Activated gamma-delta T cell treated with anti-CD3 and anti-CD28 coated beads, Interleukin-2, amount 50 U/mL, for 16 hours (primary cell): ENCODE measurements around the gene FN3K.

Experiments used
- DNase-seq: peaks from one replicate; pipeline ENCODE4 v3.0.0-alpha.2; 2020; ENCODE audit warnings: low read depth

The FN3K gene

DNA sequence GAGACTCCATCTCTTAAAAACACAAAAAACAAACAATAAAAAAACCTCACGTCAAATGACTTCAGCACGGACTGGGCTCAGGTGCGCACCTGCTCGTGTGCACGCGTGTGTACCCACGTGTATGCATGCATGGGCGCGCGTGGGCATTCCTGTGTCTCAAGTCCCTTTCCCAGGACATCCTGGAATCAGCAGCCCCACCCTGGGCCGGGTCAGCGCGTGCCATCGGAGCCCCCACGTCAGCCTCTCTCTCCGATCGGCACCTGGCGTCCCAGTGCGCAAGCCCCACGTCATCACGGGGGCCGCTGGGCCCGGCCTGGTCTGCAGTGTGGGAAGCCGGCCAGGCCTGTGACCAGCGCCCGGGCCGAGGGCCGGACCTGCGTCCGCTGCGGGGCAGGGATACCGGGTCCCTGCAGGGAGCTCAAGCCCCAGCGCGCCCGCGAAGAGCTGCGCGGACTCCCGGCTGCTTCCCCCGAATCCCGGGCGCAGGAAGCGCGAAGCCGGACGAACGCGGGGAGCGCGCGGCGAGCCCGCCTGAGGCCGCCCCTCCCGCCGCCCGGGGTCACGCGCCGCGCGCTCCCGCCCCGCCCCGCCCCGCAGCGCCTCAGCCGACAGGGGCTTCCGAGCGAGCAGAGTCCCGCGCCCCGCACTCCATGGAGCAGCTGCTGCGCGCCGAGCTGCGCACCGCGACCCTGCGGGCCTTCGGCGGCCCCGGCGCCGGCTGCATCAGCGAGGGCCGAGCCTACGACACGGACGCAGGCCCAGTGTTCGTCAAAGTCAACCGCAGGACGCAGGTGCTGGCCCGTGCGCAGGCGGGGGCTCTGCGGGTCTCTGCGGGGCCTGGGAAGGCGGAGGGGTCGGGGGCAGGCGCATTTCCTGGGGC is at the start of gene FN3K:
FN3K (plus strand) TSS at position 629 of the 880 bp plus-strand sequence; CDS start at position 651, 22 bp downstream.
- DNase-seq: no peak

- no peak for DNase-seq
Measured at GRCh38 chr17:82686366-82687324, 48.8 kb upstream of the FN3K start.

DNA sequence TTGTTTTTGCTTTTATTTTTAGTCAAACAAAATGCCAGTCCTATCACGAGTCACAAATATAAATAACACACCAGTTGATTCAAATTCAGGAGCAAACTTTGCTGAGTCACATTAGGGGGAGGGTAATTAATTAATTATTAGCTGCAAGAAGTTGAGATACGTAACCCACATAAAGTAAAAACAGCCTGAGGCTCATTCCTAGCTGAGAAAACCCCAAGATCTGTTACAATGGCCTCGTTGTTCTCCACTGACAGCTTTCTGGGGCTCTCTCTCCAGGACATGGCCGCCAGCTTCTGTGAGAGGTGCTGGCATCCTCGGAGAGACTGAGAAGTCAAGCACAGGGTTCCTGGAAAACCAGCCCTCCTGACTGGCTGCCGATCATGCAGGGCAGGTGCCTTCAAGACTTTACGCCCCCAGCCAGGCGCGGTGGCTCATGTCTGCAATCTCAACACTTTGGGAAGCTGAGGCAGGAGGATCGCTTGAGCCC is 48.0 kb upstream of the FN3K start:
- DNase-seq: no peak

DNA sequence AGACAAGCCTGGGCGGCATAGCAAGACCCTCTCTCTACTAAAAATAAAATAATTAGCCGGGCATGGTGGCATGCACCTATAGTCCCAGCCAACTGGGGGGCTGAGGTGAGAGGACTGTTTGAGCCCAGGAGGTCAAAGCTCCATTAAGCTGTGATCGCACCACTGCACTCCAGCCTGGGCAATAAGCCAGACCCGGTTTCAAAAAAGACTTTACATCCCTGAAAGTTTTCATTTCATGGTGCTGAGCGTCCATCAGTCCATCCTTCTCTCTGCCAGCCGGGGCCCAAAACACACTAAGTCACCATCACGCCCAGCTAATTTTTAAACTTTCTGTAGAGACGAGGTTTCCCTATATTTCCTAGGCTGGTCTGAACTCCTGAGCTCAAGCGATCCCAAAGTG is 47.5 kb upstream of the FN3K start:
- DNase-seq: no peak

GRCh38 chr17:82689077-82689476 is 46.3 kb upstream of the FN3K start:
- no peak for DNase-seq

DNA sequence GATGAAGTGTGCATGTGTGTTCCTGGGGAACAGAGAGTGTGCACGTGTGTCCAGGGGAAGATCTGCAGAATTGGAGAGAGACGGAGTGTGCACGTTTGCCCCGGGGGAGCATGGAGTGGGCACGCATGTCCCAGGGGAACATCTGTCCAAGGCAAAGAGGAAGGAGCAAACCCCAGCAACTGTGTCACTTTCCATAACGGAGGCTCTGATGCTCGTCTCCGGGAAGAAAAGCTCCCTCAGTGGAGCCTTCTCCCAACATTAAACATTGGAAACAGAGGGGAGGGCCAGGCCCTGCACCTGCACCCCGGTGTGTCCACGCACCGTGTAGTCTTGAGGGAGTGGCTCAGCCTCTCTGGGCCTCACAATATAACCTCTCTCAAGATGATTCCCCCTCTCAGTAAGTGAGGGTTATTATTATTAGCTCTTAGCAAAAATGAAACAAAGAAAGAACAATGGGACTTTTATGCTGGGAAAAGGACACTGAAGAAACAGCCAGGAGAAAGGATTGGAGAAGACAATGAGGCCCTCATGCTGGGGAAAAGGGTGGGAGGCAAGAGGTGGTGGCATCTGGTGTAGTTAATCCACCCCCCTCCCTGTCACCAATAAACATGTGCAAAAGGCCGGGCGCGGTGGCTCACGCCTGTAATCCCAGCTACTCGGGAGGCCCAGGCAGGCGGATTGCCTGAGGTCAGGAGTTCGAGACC is 44.5 kb upstream of the FN3K start:
- DNase-seq: no peak

GRCh38 chr17:82691714-82692113 is 43.7 kb upstream of the FN3K start:
- no peak for DNase-seq

- DNase-seq: no peak
Measured at GRCh38 chr17:82692268-82692667, 43.1 kb upstream of the FN3K start.

DNA sequence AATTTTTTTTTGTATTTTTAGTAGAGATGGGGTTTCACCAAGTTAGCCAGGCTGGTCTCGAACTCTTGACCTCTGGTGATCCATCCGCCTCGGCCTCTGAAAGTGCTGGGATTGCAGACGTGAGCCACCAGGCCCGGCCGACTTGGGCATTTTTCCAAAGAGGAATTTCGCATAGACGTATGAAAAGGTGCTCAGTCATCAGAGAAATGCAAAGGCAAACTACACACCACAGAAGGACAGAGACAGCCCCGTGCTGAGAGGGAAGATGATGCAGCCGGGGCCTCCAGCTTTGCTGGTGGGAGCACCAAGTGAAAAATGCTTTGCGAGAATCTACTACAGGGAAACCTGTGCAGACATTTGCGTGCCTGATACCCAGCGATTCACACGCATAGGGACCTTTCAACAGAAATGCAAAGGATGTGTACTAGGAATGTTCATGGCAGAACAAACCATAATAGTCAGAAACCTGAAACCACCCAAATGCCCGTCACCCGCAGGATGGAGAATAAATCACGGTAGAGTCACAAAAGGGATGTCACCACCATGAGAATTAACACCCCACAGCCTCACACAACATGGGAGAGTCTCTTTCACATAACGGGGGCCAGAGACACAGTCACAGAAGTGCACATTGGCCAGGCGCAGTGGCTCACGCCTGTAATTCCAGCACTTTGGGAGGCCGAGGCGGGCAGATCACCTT is 42.1 kb upstream of the FN3K start:
- DNase-seq: no peak

- DNase-seq: no peak
Measured at GRCh38 chr17:82694647-82695046, 40.8 kb upstream of the FN3K start.

DNA sequence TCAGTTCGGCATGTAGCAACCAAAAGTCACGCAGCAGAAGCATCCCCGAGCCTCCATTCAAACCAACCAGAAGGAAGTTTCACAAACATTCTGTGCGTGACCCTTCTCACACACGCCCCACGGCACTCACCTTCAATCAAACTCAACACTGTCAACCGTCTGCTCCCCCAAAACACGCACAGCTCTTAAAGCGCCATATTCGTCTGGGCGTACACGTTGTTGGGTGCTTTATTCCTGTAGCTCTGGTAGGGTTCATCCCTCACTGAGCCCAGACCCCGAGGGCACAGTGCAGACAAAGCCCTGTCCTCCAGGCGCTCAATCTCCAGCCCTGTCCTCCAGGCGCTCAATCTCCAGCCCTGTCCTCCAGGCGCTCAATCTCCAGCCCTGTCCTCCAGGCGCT is 39.2 kb upstream of the FN3K start:
- no peak for DNase-seq

GRCh38 chr17:82696916-82697807 is 38.3 kb upstream of the FN3K start:
- no peak for DNase-seq

GRCh38 chr17:82697808-82698064 is 37.7 kb upstream of the FN3K start:
- no peak for DNase-seq

GRCh38 chr17:82698065-82698973 is 37.1 kb upstream of the FN3K start, which contains the start of gene RAB40B:
RAB40B (minus strand) TSS chr17:82698698; CDS start chr17:82698596, 102 bp downstream.
- DNase-seq: peak; percentile 98

DNA sequence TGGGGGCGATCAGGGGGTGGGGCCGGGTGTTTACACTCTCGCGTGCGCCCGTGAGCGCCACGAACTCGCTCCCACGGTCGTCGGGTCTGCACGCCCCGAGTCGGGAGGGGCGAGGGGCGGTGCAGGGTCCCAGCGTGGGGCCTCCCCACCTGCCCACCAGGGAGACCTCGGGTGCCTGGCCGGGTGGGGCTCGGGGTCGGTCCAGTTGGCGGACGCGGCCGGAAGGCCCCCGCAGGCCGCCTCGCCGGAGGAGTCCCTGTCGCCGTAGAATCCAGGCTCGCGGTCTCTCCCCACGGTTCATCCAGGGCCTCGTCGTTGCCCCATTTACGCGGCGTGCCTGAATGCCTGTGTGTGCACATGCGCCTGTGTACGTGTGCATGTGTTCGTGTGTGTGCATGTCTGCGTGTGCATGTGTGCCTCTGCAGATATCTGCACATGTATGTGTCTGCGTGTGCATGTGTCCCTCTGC is 36.4 kb upstream of the FN3K start:
- no peak for DNase-seq

DNA sequence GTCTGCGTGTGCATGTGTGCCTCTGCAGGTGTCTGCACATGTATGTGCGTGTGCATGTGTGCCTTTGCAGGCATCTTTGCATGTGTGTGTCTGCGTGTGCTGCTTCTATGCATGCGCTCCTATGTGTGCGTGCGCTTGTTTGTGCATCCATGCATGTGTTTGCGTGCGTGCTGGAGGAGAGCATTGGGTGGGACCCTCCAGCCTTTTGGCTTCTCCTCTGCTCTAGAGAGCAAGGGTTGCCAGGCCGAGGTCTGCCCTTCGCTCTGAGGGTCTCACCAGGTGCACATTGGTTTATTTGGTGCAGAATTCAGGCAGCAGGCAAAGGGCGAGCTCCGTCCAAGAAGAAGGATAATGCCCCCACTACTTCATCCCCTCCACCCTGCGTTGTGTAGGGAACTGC is 35.9 kb upstream of the FN3K start:
- DNase-seq: no peak

DNA sequence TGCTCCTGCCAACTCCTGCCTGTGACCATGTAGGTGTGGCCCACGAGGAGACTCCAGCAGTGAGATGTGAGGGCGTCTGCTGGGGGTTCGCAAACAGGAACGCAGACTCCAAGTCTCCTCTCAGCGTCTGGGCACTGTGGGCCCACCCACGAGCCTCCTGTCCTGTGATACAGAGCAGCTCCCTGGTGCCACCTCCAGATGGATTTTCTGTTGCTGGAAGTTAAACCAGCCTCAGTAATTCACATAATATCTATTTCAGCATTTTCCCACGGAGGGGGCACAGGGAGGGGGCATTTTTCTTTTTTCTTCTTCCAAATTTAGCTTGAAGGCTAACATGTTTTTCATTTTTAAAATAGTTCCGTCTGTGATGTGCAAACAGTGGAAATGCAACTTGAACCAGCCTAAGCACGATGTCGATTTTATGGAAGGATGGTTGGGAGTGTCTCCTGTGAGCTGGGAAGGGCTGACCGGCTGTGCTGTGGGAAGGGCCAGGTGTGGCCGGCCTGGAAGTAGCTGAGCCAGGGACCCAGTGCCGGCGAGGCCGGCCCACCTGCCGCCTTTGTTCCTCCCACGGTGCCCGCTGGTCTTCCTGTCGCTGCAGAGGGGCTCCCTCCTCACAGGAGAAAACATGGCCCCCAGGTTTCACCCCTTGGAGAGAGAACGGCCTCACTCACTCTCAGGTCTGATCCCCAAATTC is 33.0 kb upstream of the FN3K start:
- DNase-seq: no peak

DNA sequence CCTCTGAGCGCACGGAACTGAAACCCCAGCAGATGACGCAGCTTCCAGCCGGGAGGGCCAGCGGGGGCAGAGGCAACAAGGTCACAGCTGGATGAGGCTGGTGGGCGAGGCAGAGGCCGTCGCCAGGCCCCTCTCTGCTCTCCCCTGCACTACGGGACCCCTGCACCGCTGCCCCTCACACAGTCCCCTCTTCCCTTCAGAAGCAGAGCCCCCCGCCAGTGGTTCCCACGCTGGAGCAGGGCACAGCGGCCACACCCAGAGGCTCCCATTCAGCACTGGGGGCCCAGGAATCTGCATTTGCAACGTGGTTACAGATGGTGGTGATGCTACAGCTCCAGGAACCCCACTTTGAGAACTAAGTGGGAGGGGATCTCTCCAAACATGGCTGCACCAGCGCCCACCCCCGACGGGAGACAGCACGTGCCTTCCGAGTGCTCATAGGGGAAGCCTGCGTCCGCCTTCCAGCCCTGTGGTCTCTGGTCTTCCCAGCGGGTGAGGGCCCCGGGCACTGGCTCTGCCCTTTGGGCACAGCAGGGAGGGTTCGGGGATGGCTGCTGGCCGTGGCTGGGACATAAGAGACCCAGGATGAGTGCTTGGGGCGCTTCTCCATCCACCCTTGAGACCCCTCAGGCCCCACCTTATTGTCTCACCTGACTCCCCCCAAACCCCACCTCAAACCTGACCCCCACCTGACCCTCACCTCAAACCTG is 32.2 kb upstream of the FN3K start:
- DNase-seq: no peak
